ENCODE data around the gene MEIS3. TPM values are rescaled to one million over a fixed set of nuclear protein-coding genes. Genes with fewer than 3 reads are reported as not detected.

The MEIS3 gene
- total RNA-seq, 1 experiment from 2014 or later: 35.8 TPM

GRCh38 chr19:47465957-47466356 lies 46.6 kb upstream of the MEIS3 start:
- TF ChIP-seq POLR2AphosphoS5 (IDR thresholded peaks at IDR 0.05; ENCODE audit: low read depth, low read length): no peak
- no peak for TF ChIP-seq ELF1 (IDR thresholded peaks at IDR 0.05; ENCODE audit: borderline replicate concordance, low read depth)
- no peak for TF ChIP-seq MAX (IDR thresholded peaks at IDR 0.05)
- no peak for TF ChIP-seq YY1 (IDR thresholded peaks at IDR 0.05; ENCODE audit: extremely low read depth, insufficient replicate concordance, low read depth, low read length)
- BruUV-seq (replicated peaks): no TSS peak
- H3K9ac ChIP-seq (ENCODE audit: low read length): no peak overlapping the region
- no peak overlapping the region for H3K27ac ChIP-seq (ENCODE audit: low read depth, low read length)
- H3K9me2 ChIP-seq (ENCODE audit: insufficient read depth): no peaks in the 10 kb centered on the region
- H3K27me3 ChIP-seq (ENCODE audit: insufficient read depth, low read length): peaks cover 32% of the 10 kb centered on the region
- DNase-seq (ENCODE audit: low read depth, low spot score): no peak
- RAD21 ChIA-PET (ENCODE audit: low non-redundant PET in 1 of 2, low total read pairs in 2 of 2, uncharacterized antibody in 2 of 2, unreplicated experiment in 2 of 2): no interaction called here
- H2AFZ ChIP-seq (ENCODE audit: low read depth, low read length, poor library complexity, severe bottlenecking): no peak overlapping the region
- H3K4me2 ChIP-seq (ENCODE audit: low read length): no peak overlapping the region
- no peaks in the 10 kb centered on the region for H4K20me1 ChIP-seq (ENCODE audit: insufficient read depth)
- H3K4me1 ChIP-seq (ENCODE audit: control insufficient read depth in 1 of 2, insufficient read depth in 2 of 2, low read length in 2 of 2): peaks cover 0 to 2% of the 10 kb centered on the region in 2 experiments; a peak in 1 of 4 replicates
- CTCF ChIA-PET: no interaction called here
- no peaks in the 10 kb centered on the region for H3K9me3 ChIP-seq (ENCODE audit: control insufficient read depth in 1 of 2, insufficient read depth in 1 of 2, low read depth in 1 of 2, low read length in 2 of 2)
- no peak for ATAC-seq
- POLR2A ChIA-PET: no interaction called here
- H3K4me3 ChIP-seq (replicated peaks in 1 of 2; ENCODE audit: low read depth in 1 of 2, low read length in 2 of 2): no peak overlapping the region
- intact Hi-C loops (cut with micrococcal nuclease): no loop called here
- H3K79me2 ChIP-seq (ENCODE audit: insufficient read depth, low read length): no peaks in the 10 kb centered on the region
- no peaks in the 10 kb centered on the region for H3K36me3 ChIP-seq (ENCODE audit: control insufficient read depth in 1 of 2, insufficient read depth in 2 of 2, low read length in 2 of 2)

GRCh38 chr19:47464675-47465419 lies 45.5 kb upstream of the MEIS3 start:
- ChIA-PET RAD21 (ENCODE audit: low non-redundant PET in 1 of 2, low total read pairs in 2 of 2, uncharacterized antibody in 2 of 2, unreplicated experiment in 2 of 2) (no interaction called here), POLR2A (no interaction called here), CTCF (no interaction called here)
- Histone ChIP-seq H3K4me2 (ENCODE audit: low read length) (no peak overlapping the region), H3K27me3 (ENCODE audit: insufficient read depth, low read length) (peaks cover 22% of the 10 kb centered on the region; the same call in 1 of the 2 replicates), H3K36me3 (ENCODE audit: control insufficient read depth in 1 of 2, insufficient read depth in 2 of 2, low read length in 2 of 2) (no peaks in the 10 kb centered on the region), H3K27ac (ENCODE audit: low read depth, low read length) (no peak overlapping the region), H3K9me3 (ENCODE audit: control insufficient read depth in 1 of 2, insufficient read depth in 1 of 2, low read depth in 1 of 2, low read length in 2 of 2) (no peaks in the 10 kb centered on the region), H2AFZ (ENCODE audit: low read depth, low read length, poor library complexity, severe bottlenecking) (no peak overlapping the region), H4K20me1 (ENCODE audit: insufficient read depth) (no peaks in the 10 kb centered on the region), H3K9ac (ENCODE audit: low read length) (no peak overlapping the region), H3K9me2 (ENCODE audit: insufficient read depth) (no peaks in the 10 kb centered on the region), H3K4me1 (ENCODE audit: control insufficient read depth in 1 of 2, insufficient read depth in 2 of 2, low read length in 2 of 2) (no peaks in the 10 kb centered on the region), H3K79me2 (ENCODE audit: insufficient read depth, low read length) (no peaks in the 10 kb centered on the region), H3K4me3 (replicated peaks in 1 of 2; ENCODE audit: low read depth in 1 of 2, low read length in 2 of 2) (no peak overlapping the region)
- DNase-seq (ENCODE audit: low read depth, low spot score) (no peak), ATAC-seq (no peak)
- TF ChIP-seq EZH2 (IDR thresholded peaks at IDR 0.05) (no peak), RAD21 (IDR thresholded peaks at IDR 0.05; ENCODE audit: low read depth) (no peak), FOSL1 (IDR thresholded peaks at IDR 0.05; ENCODE audit: low read depth) (no peak), ZNF274 (IDR thresholded peaks at IDR 0.05; ENCODE audit: low read depth, low read length) (no peak), ZBTB33 (IDR thresholded peaks at IDR 0.05; ENCODE audit: extremely low read depth, insufficient replicate concordance, low read length) (no peak), CTCF (IDR thresholded peaks at IDR 0.05 in 2 of 3, conservative IDR thresholded peaks at IDR 0.05 in 1 of 3; ENCODE audit: borderline replicate concordance in 1 of 3, insufficient read depth in 1 of 3, low read depth in 2 of 3, low read length in 2 of 3) (no peak)
- intact Hi-C loops (cut with micrococcal nuclease): no loop called here
- BruUV-seq (replicated peaks): no TSS peak
